Colonic mucosa (tissue), 4 donors: ENCODE measurements around the gene ATP1A3. TPM values are rescaled to one million over a fixed set of nuclear protein-coding genes. Genes with fewer than 3 reads are reported as not detected.

ENCODE experiments used
- DNase-seq: peaks from one replicate; pipeline ENCODE4 v3.0.0-alpha.2; 2020
- H3K27ac ChIP-seq: fragments of 200-600 bp; one replicate; pipeline ENCODE4 v1.8.0; 2021
- H3K27me3 ChIP-seq: fragments of 200-600 bp; one replicate; pipeline ENCODE4 v1.8.0; 2021
- H3K36me3 ChIP-seq: fragments of 200-600 bp; one replicate; pipeline ENCODE4 v1.8.0; 2021
- H3K4me1 ChIP-seq: fragments of 200-600 bp; one replicate; pipeline ENCODE4 v1.8.0; 2021; ENCODE audit warnings: mild to moderate bottlenecking
- H3K4me3 ChIP-seq: fragments of 200-600 bp; one replicate; pipeline ENCODE4 v1.8.0; 2021
- H3K9ac ChIP-seq, 2 donors: one replicate each; pipeline ENCODE4 v1.7.0; 2013; ENCODE audit warnings: control low read depth in 2 of 2, low read depth in 2 of 2, low read length in 2 of 2
- H3K9me3 ChIP-seq: fragments of 200-600 bp; one replicate; pipeline ENCODE4 v1.8.0; 2021
- CTCF ChIP-seq: fragments of 200-600 bp; IDR thresholded peaks from one replicate; pipeline ENCODE4 v1.8.0; 2022; ENCODE audit warnings: antibody characterized with exemption, mild to moderate bottlenecking
- intact Hi-C: fragments of 100-400 bp; cut with DNase I; formaldehyde crosslinking; loops from one replicate; pipeline ENCODE4 v1.14.1; 2022
- total RNA-seq, 2 donors: library from RNA; stranded (reverse); fragmentation: NEBNext Ultra II Directional in 1 of 2; extraction: Animal tissue kit (Norgen Biotek cat#: 25700) in 1 of 2; gene quantifications; one replicate each; pipeline ENCODE4 v1.2.1, GENCODE V29; 2021
- donor health status: healthy.
- donor health status: DM: no; HTN: no; CAD: no.
- donor health status: DM: no; HTN: no; CAD: no.

ATP1A3 gene
- total RNA-seq, 2 donors from 2014 or later, result 0.35 to 1.9 TPM

- H3K36me3 ChIP-seq, result no peaks in the 10 kb centered on the region
- intact Hi-C loops, result no loop called here
- no peak overlapping the region for H3K9ac ChIP-seq
- H3K4me1 ChIP-seq, result no peaks in the 10 kb centered on the region
- no peaks in the 10 kb centered on the region for H3K9me3 ChIP-seq
- no peak overlapping the region for H3K27ac ChIP-seq
- no peak for DNase-seq
- no peak overlapping the region for H3K4me3 ChIP-seq
- TF ChIP-seq CTCF, result no peak
- peaks cover 30% of the 10 kb centered on the region for H3K27me3 ChIP-seq
Observed at GRCh38 chr19:41917676-41918075, 76.4 kb downstream of the ATP1A3 start.

Other genes starting within 250 kb of the ATP1A3 start
- gene CEACAM6, start 238.7 kb downstream of the ATP1A3 start, total RNA-seq, result 100 to 1,000 TPM; 260 to 655 TPM
- gene CEACAM3, start 197.6 kb downstream of the ATP1A3 start, total RNA-seq, result 1 to 10 TPM; 1.1 to 2.8 TPM
- gene LYPD4, start 149.5 kb downstream of the ATP1A3 start, total RNA-seq, result not detected
- not detected for gene DMRTC2, start 149.2 kb downstream of the ATP1A3 start, total RNA-seq
- 1,000 to 10,000 TPM; 1,710 to 2,039 TPM for gene RPS19, start 134.0 kb downstream of the ATP1A3 start, total RNA-seq
- gene CD79A, start 117.0 kb downstream of the ATP1A3 start, total RNA-seq, result 1 to 10 TPM; 3.5 to 3.8 TPM
- 10 to 100 TPM; 64.1 to 98.7 TPM for gene ARHGEF1, start 111.0 kb downstream of the ATP1A3 start, total RNA-seq
- gene ERFL, start 65.8 kb downstream of the ATP1A3 start, total RNA-seq, result under 1 TPM; 0.42 to 0.47 TPM
- 100 to 1,000 TPM; 172 to 197 TPM for gene RABAC1, start 34.9 kb downstream of the ATP1A3 start, total RNA-seq
- 1 to 10 TPM in 1 of 2 donors, under 1 TPM in 1; 0.62 to 2.3 TPM for gene GRIK5, start 76.0 kb upstream of the ATP1A3 start, total RNA-seq
- gene ZNF574, start 81.9 kb upstream of the ATP1A3 start, total RNA-seq, result 10 to 100 TPM; 14.7 to 15.9 TPM
- 1 to 10 TPM; 2.1 to 4.0 TPM for gene POU2F2, start 138.2 kb upstream of the ATP1A3 start, total RNA-seq
- gene DEDD2, start 223.4 kb upstream of the ATP1A3 start, total RNA-seq, result 10 to 100 TPM; 27.0 to 33.8 TPM
- 10 to 100 TPM in 1 of 2 donors, 1 to 10 TPM in 1; 9.3 to 12.8 TPM for gene ZNF526, start 226.1 kb upstream of the ATP1A3 start, total RNA-seq
- 10 to 100 TPM; 47.8 to 51.8 TPM for gene GSK3A, start 248.4 kb upstream of the ATP1A3 start, total RNA-seq